NCI-H524 (cell line): Measurements from ENCODE around the gene ENO3.

ENCODE experiments used
- DNase-seq, 2 experiments: peaks; one replicate each; lab custom pipeline; 2025; lab: John Stamatoyannopoulos, UW

The ENO3 gene

DNA sequence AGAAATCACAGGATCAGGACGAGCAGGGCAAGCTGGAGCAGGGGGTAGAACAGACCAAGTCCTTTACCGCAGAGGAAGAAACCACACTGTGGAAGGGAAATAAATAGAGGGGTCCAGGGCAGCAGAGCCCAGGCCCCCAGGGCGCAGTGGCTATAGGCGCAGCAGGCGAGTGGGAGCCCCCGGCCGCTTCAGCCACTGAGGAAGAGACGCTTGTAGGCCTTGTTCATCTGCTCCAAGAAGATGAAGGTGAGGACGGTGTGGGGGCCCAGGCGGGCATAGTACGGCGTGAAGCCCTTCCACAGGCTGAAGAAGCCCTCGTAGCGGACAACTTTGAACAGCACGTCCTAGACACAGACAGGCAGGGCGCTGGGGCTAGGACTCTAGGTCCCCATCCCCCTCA is 13.4 kb upstream of the ENO3 start:
- DNase-seq: no peak

DNA sequence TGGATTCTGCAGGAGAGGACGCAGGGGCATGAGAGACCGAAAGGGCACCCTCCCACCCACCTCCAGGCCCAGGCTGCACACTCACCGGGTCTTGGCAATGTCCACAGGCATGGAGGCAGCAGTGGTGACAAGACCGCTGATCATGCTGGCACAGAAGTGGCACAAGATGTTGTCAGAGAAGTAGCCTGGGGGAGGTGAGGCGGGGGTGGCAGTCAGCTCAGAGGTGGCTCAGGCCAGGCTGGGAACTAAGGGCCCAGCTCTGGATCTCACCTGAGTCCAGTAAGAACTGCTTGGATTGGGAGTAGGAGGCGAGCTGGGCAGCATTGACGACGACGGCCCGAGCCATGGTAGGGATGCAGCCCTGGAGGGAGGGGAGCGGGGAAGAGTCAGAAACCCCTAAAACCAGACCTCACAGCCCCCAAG is 12.8 kb upstream of the ENO3 start:
- DNase-seq: no peak

DNA sequence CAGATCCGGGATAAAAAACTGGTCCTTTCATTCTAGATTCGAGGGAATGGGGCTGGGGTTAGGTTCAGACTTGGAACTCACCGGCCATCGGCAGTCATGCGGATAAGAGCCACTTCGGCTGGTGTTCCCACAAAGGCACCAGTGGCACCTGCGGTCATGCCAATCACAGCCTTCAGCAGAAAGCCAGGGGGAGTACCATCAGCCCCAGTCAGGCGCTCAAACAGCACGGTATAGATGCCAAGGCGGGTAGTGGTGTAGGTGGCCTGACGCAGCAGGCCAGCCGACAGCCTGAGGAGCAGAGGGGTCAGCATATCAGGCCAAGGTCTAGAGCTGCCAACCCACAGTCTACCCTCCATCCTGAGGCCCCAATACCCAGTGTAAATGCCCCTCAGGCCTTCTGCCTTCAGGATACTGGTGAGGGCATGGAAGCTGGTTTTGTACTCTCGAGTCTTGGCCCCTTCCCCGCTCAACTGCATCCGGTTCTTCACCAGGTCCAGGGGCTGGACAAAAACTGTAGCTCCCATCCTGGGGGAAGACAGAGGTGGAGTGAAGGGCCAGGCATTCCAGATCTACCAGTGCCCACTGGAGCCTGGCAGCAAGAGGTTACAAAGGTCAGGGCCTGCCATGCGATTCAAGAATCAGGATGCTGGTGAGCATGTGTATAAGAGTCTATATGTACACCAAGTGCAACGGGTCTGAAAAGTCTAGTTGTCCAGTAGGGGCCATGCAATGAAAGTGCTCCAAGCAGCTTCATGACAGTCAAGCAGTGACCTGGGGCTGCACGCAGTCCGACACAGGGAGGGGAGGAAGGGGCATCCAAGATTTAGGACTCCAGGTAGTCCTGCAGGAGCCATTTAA is 12.0 kb upstream of the ENO3 start:
- DNase-seq: peak in 1 of 2 experiments; percentile 48

DNA sequence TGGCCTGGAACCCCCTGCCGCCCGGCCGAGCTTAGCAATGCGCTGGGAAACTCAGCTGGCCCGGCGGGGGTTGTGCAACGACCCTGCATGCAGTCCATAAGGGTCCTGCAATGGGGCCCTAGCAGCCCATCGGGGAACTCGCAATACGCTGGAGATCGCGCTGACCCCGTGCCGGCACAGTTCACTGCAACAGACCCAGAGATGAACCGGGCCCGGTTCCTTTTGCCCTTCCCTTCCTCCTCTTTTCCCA is 11.4 kb upstream of the ENO3 start:
- DNase-seq: peak in 1 of 2 experiments; percentile 52

DNA sequence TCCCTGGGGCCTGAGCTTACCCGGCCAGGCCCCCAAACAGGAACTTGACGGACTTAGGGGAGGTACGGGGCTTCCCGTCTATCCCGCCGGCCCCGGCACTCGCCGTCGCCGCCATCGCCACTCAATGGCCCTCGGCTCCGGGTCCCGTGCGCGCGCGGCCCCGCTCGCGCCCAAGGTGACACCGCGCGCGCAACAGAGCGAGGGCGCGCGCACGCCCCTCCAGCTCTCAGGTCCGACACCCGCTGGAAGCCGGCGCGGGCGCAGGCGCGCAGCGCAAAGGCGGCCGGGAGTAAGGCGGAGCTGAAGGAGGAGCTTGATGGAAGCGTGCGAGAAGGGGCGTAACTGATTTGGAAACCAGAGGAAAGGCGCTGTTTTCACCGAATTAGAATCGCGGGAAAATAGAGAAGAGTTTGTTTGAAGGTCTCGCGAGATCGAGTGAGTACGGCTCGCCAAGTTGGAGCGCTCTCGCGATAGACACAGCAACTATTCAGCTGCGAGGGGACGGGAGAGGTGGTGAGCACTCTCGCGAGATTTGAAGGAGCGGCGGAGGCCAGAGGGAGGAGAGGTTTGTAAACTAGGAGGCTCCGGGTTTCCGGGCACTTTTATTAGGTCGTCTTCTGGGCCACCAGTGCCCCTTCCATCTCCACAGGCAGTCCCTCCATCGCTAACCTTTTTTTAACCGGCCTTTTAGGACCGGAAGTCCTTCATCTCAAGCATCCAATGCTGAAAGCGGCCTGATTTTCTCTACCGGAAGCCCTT is 10.9 kb upstream of the ENO3 start, which contains the start of the genes RNF167 and SLC25A11:
RNF167 (plus strand) TSS at position 473 of the 759 bp plus-strand sequence. CDS start 642 bp downstream, outside the sequence.
SLC25A11 (minus strand) TSS at position 251 of the 759 bp plus-strand sequence; CDS start at position 115, 136 bp downstream.
- DNase-seq: peak; percentile 99

DNA sequence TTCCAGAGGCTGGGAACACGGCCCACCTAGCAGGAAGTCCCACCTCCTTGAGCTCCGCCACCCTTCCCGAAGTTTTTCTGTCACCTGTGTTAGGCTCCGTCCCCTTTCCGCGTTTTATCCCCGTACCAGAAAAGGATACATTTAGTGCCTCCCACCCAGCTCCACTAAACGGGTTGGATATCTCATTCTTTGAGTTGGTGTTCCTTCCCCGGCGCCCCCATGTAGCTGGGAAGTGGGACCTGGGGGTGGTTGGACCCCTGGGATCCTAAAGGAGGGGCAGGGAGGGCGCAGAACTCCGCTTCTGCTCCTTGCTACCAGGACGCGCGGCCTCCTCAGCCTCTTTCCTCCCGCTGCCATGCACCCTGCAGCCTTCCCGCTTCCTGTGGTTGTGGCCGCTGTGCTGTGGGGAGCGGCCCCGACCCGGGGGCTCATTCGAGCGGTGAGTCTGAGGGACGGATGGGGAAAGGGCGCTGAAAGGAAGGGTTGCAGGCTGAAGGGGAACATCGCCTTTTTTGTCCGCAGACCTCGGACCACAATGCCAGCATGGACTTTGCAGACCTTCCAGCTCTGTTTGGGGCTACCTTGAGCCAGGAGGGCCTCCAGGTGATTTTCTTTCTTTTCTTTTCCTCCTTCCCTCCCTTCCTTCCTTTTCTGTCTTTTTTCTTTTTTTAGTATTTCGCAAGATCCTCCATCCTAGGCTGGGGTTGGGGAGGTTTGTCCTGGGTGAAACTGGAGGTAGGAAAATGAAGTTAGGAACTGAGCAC is 10.2 kb upstream of the ENO3 start:
- no peak for DNase-seq

DNA sequence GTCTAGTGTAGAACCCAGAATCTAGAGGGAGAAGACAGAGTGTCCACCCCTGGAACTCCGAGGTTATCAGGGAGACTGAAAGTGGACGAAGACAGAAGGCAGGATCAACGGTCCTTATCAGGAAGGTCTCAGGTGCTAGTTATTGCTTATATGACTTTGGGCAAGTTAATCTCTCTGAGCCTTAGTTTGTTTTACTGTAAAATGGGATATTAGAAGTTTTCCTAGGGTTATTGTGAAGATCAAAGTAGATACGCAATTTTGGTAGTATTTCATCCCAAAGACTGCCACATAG is 9.7 kb upstream of the ENO3 start:
- no peak for DNase-seq

DNA sequence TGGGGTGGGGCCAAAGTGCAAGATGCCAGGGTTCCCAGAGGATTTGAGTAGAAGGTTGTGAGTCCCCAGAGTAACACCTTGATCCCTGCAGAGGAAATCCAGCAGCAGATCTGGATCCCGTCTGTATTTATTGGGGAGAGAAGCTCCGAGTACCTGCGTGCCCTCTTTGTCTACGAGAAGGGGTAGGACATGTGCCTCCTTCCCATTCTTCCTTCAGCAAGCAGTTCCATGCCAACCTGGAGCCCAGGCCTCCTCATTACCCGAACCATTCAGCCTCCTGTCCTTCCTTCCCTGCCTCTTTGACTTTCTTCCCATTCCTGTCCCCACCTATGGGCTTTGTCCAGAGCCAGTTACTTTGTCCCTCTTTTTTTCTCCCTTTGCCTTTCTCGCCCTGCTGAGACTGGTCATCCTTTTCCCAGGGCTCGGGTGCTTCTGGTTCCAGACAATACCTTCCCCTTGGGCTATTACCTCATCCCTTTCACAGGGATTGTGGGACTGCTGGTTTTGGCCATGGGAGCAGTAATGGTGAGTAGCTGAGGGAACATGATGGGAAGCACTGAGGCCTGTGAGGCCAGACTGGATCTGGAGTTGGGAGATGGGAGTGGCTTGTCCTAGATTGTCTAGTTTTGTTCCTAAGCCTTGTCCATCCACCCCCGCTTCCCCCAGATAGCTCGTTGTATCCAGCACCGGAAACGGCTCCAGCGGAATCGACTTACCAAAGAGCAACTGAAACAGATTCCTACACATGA is 8.0 kb upstream of the ENO3 start:
- DNase-seq: no peak

DNA sequence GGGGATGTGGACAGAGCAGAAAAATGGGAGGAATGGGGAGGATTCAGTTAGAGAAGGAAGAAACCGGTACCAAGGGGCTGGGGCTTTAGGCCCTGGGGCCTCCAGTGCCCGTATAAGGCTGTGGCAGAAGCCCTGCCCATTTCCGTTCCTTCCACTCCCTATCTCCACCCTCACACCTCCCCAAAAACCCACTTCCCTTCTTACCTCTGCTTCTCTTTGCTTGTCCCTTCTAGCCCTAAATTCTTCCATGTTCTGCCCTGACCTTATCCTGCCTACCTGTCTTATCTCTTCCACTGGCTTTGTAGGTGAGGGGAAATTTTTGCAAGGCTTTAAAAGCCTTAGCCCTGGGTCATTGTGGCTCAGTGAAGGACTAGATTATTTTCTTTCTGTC is 6.8 kb upstream of the ENO3 start:
- no peak for DNase-seq

DNA sequence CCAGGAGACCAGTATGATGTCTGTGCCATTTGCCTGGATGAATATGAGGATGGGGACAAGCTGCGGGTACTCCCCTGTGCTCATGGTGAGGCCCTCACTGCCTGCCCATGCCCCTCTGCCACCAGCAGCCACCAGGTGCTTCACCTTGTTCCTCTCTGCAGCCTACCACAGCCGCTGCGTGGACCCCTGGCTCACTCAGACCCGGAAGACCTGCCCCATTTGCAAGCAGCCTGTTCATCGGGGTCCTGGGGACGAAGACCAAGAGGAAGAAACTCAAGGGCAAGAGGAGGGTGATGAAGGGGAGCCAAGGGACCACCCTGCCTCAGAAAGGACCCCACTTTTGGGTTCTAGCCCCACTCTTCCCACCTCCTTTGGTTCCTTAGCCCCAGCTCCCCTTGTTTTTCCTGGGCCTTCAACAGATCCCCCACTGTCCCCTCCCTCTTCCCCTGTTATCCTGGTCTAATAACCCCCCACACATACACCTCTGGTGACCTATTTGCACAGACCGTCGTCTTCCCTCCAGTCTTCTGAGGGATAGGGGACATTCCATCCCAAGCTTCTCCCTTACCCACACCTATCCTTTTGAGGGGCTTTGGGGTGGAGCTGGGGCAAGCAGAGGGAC is 6.3 kb upstream of the ENO3 start:
- DNase-seq: no peak

DNA sequence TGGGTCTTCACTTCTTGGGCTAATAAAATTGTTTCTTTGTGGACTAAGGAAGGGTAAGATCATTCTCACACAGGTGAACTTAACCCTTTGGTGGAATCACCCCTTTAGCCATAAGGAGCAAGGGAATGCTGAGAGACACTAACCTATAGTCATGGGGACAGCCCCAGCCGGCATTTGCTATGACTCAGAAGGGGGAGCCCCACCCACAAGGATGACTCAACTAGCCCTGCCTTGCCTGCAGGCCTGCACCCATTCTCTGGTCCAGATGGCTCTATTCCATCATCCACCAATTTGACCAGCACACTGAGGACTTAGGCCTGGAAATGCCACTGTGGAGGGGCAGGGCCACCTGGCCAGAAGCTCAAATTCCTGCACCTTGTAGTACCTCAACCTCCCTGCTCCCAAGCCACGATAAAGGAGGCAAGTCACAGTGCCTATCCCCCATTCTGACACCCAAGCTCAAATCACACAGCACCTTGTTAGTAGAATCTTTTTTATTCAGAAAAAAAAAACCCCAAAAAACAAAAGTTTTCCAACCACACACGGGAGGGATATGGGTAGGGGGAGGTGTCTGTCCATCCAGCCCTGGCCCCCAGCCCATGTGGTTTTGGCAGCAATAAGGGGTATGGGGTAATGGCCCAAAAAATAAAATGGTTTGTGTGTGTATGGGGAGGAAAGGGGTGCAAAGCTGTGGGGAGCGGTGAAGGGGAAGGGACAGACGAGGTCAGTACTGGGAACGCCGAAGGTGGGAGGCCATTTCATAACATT is 5.6 kb upstream of the ENO3 start:
- no peak for DNase-seq

DNA sequence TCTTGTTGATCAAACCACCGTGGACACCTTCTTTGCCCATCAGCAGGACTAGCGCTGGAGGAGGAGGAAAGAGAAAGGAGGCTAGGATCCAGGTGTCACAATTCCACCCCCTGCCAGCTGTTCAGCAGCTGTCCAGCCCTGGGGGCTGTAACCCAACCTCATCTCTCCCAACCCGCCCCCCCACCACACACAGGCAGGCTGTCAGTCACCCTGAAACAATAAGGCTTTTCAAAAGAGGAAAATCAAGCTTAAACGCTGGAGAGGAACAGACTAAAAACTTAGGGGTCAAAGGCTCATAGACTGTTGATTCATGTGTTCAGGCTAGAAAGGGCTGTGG is 5.0 kb upstream of the ENO3 start:
- DNase-seq: no peak

DNA sequence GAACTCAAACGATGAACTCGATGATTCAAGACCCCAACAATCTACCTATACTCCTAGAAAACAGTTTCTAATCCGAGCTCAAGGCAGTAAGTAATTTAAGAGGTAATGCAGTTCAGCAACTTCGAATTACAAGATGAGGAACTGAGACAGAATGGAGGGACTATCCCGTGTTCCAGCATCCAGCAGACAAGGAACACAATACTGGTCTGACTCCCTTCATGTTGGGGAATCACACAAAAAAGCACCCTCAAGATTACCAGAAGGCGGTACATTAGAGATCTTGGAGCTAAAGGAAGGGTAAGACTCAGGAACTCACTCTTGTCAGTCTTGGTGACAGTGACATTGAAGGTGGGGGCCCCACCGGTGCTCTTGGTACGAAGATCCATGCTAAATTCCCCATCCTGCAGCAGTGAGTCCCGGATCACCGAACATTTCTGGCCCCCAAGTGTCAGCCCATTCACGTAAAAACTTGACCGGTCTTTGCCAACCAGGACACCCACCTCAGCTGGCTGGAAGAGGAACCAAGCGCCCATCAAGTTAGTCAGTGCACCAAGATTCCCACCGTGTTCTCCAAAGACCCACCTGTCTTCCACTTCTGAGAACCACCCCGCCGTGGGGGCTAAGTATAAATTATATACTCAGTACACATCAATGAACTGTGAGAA is 4.5 kb upstream of the ENO3 start:
- DNase-seq: no peak

DNA sequence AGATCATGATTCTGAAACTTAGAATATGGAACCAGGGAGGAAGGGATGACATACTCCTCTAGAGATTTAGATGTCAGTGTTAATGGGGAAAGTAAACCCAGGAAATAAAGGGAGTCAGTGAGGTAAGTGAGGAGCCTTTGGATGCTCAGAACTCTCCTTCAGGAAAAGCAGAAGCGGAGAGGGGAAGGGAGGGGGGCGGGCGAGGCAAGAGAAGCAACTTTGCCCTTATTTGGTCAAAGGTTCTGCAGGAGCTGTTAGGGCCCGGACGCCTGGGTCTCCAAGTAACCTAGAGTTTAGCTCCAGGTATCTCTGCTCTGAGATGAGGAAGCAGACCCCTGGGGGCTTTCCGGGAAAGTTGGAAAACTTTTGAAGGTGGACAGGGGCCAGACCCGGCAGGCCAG is 3.9 kb upstream of the ENO3 start:
- no peak for DNase-seq

DNA sequence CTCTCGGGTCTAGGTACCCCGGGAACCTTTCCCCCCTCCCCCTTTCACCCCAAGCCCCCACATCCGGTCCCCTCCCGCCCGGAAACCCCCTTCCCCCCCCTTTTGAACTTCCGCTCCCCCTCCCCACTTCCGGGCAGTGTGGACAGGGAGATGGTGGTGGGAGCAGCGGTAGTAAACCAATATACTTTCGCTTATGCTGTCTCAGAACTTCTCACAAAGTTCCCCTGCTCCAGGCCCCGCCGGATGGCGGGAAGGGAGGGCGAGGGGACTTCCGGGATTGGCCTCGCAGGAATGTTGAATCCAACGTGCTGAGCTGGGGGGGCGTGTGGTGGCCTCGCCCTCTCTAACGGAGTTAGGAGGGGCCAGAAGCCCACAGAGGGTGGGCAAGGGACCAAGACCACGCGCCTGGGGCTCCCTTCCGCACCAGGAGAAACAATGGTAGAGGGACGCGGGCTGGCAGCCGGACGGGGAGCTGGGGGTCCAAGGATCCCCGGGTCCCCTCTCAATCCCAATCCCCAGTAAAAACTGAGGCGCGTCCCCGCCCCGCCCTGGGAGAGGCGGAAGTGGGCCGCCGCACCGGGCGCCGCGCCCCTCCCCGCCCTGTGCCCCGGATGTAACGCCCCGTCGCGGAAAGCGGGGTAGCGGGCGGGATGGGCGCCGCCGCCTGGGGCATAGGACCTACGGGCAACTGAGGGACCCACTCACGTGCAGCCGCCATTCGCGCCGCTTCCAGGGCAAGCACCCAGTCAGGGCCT is 3.3 kb upstream of the ENO3 start:
- peak in 1 of 2 experiments; percentile 42 for DNase-seq

DNA sequence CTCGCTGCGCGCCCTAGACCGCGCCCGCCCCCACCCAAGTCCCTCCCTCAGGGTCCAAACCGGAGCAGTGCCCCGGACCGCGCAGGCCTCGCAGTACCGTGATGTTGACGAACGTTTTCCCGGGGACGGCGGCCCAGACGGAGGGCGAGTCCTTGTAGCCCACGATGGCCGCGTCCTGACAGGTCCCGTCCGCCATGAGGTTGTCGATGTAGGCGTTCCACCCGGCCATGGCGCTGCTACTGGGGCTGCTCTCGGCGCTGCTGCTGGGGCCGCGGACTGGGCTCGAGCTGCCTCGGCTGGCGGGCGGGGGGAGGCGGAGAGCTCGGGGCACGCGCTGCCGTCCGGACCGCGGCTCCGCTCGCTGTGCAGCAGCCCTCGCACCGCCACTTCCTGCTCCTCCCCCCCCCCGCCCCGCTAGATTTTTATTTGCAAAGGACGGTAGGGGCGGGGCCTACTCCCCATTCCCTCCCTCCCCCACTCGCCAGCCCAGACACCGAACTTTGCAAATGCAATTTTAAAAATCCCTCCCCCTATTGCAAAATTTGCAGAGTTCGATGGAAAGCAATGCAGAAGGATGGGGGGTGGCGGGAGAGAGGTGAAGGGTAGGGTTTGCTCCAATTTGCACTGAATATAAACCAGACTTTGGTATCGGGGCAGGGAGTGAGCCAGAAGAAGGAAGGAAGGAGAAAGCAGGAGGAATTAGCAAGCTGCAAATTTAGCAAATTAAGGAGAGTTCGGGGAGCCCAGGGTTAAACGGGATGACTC is 2.6 kb upstream of the ENO3 start, which contains the start of gene PFN1:
PFN1 (minus strand) TSS at position 365 of the 765 bp plus-strand sequence; CDS start at position 229, 136 bp downstream.
- DNase-seq: peak; percentile 69 to 79

DNA sequence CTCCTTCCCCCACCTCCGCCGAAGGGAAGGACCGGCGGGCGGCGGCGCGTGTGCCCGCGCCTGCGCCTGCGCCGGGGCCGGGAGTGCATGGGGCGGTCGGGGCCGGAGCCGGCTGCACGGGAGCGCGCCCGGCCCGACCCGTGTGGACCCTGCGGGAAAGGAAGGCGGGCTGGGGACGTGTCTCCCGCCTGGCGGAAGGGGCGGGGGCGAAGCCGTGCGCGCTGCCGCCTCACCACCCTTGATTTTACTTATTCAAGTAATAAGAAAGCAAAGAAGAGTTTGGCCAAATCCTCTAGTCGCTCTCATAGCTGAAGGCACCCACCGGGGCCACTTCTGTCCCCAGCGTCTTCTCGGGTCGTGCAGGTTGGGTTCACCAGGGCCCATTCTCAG is 2.0 kb upstream of the ENO3 start:
- peak; percentile 60 to 82 for DNase-seq

DNA sequence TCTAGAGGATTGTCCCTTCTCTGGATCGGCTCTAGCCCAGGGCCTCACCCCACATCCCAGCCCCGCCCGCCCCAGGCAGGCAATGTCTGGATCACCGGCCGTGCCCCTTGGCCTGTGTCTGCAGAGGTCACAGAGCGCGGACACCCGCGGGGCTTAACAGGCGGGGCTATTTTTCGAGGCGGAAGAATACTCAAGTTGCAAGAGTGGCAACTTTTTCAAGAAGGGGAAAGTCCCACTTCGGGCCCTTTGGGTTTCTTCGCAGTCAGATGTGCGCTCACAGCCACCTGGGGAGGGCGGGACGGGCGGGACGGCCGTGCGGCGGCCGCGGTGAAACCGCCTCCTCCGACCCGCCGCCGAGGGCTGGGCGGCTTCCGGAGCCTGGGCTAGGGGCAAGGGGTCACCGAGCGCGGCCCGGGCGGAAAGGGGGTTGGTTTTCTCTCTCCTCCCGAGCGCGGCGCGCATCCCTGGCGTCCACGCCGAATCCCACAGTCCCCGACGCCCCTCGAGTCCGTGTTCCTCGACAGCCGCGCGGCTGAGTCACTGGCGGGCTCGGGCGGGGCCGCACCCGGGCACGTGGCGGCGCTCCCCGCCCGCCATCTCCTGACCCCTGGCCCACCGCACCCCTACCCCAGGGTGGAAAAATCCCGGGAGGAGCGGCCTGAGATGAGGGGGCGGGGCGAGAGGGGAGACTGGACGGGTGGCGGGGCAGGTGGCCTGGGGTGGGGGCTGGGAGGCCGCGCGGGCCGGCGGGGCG is 1.4 kb upstream of the ENO3 start:
- peak; percentile 63 to 68 for DNase-seq
